OCI-LY7 (cell line): Measurements from ENCODE around the gene NTM.

Source experiments
- CTCF ChIP-seq: fragments of 200-600 bp; sonication (generic); conservative IDR thresholded peaks from 2 replicates; pipeline ENCODE4 v1.5.1; 2014; ENCODE audit warnings: mild to moderate bottlenecking, antibody characterized with exemption, low read length, moderate library complexity, mixed read lengths
- EZH2phosphoT487 ChIP-seq: fragments of 200-600 bp; sonication (generic); IDR thresholded peaks from 2 replicates; pipeline ENCODE4 v1.6.1; 2018; ENCODE audit warnings: low read depth, borderline replicate concordance, mild to moderate bottlenecking, mixed run types, antibody characterized with exemption, low read length, moderate library complexity, mixed read lengths

DNA sequence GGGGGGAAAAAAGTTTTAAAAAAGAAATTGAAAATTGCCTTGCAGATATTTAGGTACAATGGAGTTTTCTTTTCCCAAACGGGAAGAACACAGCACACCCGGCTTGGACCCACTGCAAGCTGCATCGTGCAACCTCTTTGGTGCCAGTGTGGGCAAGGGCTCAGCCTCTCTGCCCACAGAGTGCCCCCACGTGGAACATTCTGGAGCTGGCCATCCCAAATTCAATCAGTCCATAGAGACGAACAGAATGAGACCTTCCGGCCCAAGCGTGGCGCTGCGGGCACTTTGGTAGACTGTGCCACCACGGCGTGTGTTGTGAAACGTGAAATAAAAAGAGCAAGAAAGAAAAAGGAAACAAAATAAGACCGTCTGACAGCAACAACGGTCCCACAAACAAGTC, 964.9 kb downstream of the NTM start:
- TF ChIP-seq EZH2phosphoT487 = no peak
- TF ChIP-seq CTCF = no peak
